Adrenal gland (tissue), 12 donors: ENCODE data around the gene COL9A2. TPM values are rescaled to one million over a fixed set of nuclear protein-coding genes. Genes with fewer than 3 reads are reported as not detected.
A peak's percentile ranks its signal among the peaks of the same experiment; 100 is the strongest.

Experiments
- DNase-seq, 7 donors: peaks; one replicate each; pipeline ENCODE4 v3.0.0-alpha.2; 2019 to 2020
- H3K27ac ChIP-seq, 5 donors: fragments of 200-600 bp; sonication (generic) in 4 of 5; 1 replicate in 3 of 5; 2 replicates in 2 of 5; pipeline versions ENCODE4 v1.5.1 to v1.8.0; 2016 to 2020; ENCODE audit warnings: mild to moderate bottlenecking in 1 of 5
- H3K27me3 ChIP-seq: fragments of 200-600 bp; 2 replicates; pipeline ENCODE4 v1.8.0; 2021
- H3K36me3 ChIP-seq, 2 donors: fragments of 200-600 bp; replicated peaks in 1 of 2; 1 replicate in 1 of 2; 2 replicates in 1 of 2; pipeline versions ENCODE4 v1.5.1 to v1.8.0; 2018 to 2022
- H3K4me1 ChIP-seq, 2 donors: fragments of 200-600 bp; replicated peaks in 1 of 2; 1 replicate in 1 of 2; 2 replicates in 1 of 2; pipeline versions ENCODE4 v1.5.1 to v1.8.0; 2018 to 2021
- H3K4me3 ChIP-seq, 4 donors: fragments of 200-600 bp; sonication (generic) in 3 of 4; one replicate each; pipeline ENCODE4 v1.5.1; 2016 to 2018
- H3K9me3 ChIP-seq, 3 donors: fragments of 200-600 bp; sonication (generic) in 1 of 3; replicated peaks in 1 of 3; 1 replicate in 2 of 3; 2 replicates in 1 of 3; pipeline versions ENCODE4 v1.5.1 to v1.8.0; 2016 to 2021
- CTCF ChIP-seq, 6 experiments: fragments of 450-650 bp in 4 of 6; fragments of 200-600 bp in 2 of 6; sonication (generic) in 1 of 6; IDR thresholded peaks; 1 replicate in 5 of 6; 2 replicates in 1 of 6; pipeline versions ENCODE4 v1.5.1 to v1.8.0; 2016 to 2021; ENCODE audit warnings: antibody characterized with exemption in 6 of 6, mild to moderate bottlenecking in 2 of 6, moderate library complexity in 1 of 6
- POLR2A ChIP-seq, 2 donors: fragments of 450-650 bp; IDR thresholded peaks; one replicate each; pipeline ENCODE4 v1.6.1; 2017; ENCODE audit warnings: antibody characterized with exemption in 2 of 2, mild to moderate bottlenecking in 2 of 2, moderate library complexity in 1 of 2
- WGBS, 4 donors: extraction: QIAGEN DNeasy Blood & Tissue Kit in 2 of 4; methylation state at CpG; one replicate each; pipeline versions ENCODE4 v1.1.5 to v1.1.7; 2013 to 2017; 5-methylcytosine and 5-hydroxymethylcytosine counted together
- intact Hi-C, 2 donors: fragments of 100-400 bp; cut with DNase I; formaldehyde crosslinking; loops; one replicate each; pipeline versions ENCODE4 v1.14.1 to v1.15.0; 2022 to 2023
- polyA plus RNA-seq, 3 donors: library from polyadenylated mRNA; stranded (reverse); fragments of 200-250 nt in 2 of 3; fragments of 350-450 nt in 1 of 3; fragmentation: Illumina TruSeq in 1 of 3; extraction: RNeasy Lipid Tissue Mini Kit (QIAGEN cat#74804) in 1 of 3; gene quantifications; one replicate each; pipeline ENCODE4 v1.2.3, GENCODE V29; 2013 to 2014
- total RNA-seq, 9 donors: library from RNA; depleted of rRNA in 4 of 9; stranded (reverse); fragments of >200 nt in 4 of 9; fragments of 120-200 nt in 1 of 9; fragmentation: NEBNext Ultra II Directional in 1 of 9; extraction: Animal tissue kit (Norgen Biotek cat#: 25700) in 1 of 9; gene quantifications; one replicate each; pipeline versions ENCODE4 v1.1.0 to v1.2.4, GENCODE V29; 2013 to 2023
- donor health status: healthy with polysubstance abuse.
- donor health status: Bipolar disorder and iron deficiency.
- donor health status: DM: yes; HTN: yes; CAD: no.
- donor health status: DM: no; HTN: no; CAD: no.
- donor health status: DM: no; HTN: no; CAD: no.
- donor health status: DM: yes; HTN: yes; CAD: no.

COL9A2 gene
- total and polyA plus RNA-seq, 12 donors, result 0.35 to 40.3 (median 5.8) TPM

GRCh38 chr1:40312238-40313205 is 4.6 kb downstream of the COL9A2 start:
- Histone ChIP-seq H3K36me3 (no peaks in the 10 kb centered on the region), H3K4me1 (peaks cover 11 to 28% of the 10 kb centered on the region in 2 donors), H3K27ac (no peak overlapping the region), H3K4me3 (no peak overlapping the region), H3K9me3 (no peaks in the 10 kb centered on the region), H3K27me3 (peaks cover 14% of the 10 kb centered on the region)
- DNase-seq, result peak in 1 of 7 donors; percentile 18
- intact Hi-C loops, result loop anchor here in 1 of 2 donors (10.0 kb wide), 1 partner anchor 168 kb away; no protein-coding TSS in a partner anchor
- TF ChIP-seq POLR2A (IDR thresholded peaks at IDR 0.05), result no peak
- TF ChIP-seq CTCF (IDR thresholded peaks at IDR 0.05), result no peak
- WGBS, 4 donors, result 72 to 81% (median 73%) methylated on average over 8 to 10 of the region's 10 CpGs

GRCh38 chr1:40311692-40312091 is 5.4 kb downstream of the COL9A2 start:
- H3K4me1 ChIP-seq, result peaks cover 8 to 21% of the 10 kb centered on the region in 2 donors
- H3K27me3 ChIP-seq, result peaks cover 6% of the 10 kb centered on the region
- H3K36me3 ChIP-seq, result no peaks in the 10 kb centered on the region
- H3K4me3 ChIP-seq, result no peak overlapping the region
- H3K9me3 ChIP-seq, result no peaks in the 10 kb centered on the region
- 90 to 100% (median 92%) methylated on average over 5 of the region's 5 CpGs for WGBS, 4 donors
- no peak for TF ChIP-seq POLR2A (IDR thresholded peaks at IDR 0.05)
- DNase-seq, result no peak
- H3K27ac ChIP-seq, result no peak overlapping the region
- intact Hi-C loops, result loop anchor here in 1 of 2 donors (10.0 kb wide), 1 partner anchor 167 kb away; no protein-coding TSS in a partner anchor

- Histone ChIP-seq H3K4me3 (no peak overlapping the region), H3K9me3 (no peaks in the 10 kb centered on the region), H3K36me3 (no peaks in the 10 kb centered on the region), H3K27ac (no peak overlapping the region), H3K4me1 (peaks cover 4 to 15% of the 10 kb centered on the region in 2 donors), H3K27me3 (peaks cover 1% of the 10 kb centered on the region)
- TF ChIP-seq POLR2A (IDR thresholded peaks at IDR 0.05) (no peak), CTCF (IDR thresholded peaks at IDR 0.05) (no peak)
- intact Hi-C loops, result loop anchor here in 1 of 2 donors (10.0 kb wide), 1 partner anchor 166 kb away; no protein-coding TSS in a partner anchor
- peak in 1 of 7 donors; percentile 24 for DNase-seq
- 81 to 86% (median 84%) methylated on average over 18 to 22 of the region's 22 CpGs for WGBS, 4 donors
These were observed 6.0 kb downstream of the COL9A2 start for GRCh38 chr1:40310983-40311642.

GRCh38 chr1:40310129-40310461 is 7.0 kb downstream of the COL9A2 start:
- peak in 1 of 7 donors; percentile 28 for DNase-seq
- Histone ChIP-seq H3K36me3 (no peaks in the 10 kb centered on the region), H3K27me3 (no peaks in the 10 kb centered on the region), H3K4me1 (peaks cover 4 to 10% of the 10 kb centered on the region in 2 donors), H3K9me3 (no peaks in the 10 kb centered on the region), H3K27ac (no peak overlapping the region), H3K4me3 (no peak overlapping the region)
- intact Hi-C loops, result loop anchor here in 1 of 2 donors (10.0 kb wide), 1 partner anchor 165 kb away; no protein-coding TSS in a partner anchor
- TF ChIP-seq CTCF (IDR thresholded peaks at IDR 0.05) (no peak), POLR2A (IDR thresholded peaks at IDR 0.05) (no peak)
- WGBS, 4 donors, result 95 to 100% (median 96%) methylated on average over 2 of the region's 2 CpGs; no CpG with 5 or more reads in 1 of the 4 donors
